HG02571 (cell line): ENCODE data around the gene RAB15.
A peak's percentile ranks its signal among the peaks of the same experiment; 100 is the strongest.

ENCODE experiments used
- ATAC-seq: cut with Tn5 transposase; IDR thresholded peaks from one replicate; pipeline ENCODE4 v1.9.1; 2021; ENCODE audit warnings: mild to moderate bottlenecking, moderate library complexity; ENCODE audit not compliant: unreplicated experiment

RAB15 gene

GRCh38 chr14:64938972-64939816 is 32.9 kb downstream of the RAB15 start:
- ATAC-seq, result no peak

GRCh38 chr14:64937821-64938193 is 34.3 kb downstream of the RAB15 start:
- no peak for ATAC-seq

GRCh38 chr14:64937171-64937820 is 34.8 kb downstream of the RAB15 start:
- ATAC-seq, result no peak

GRCh38 chr14:64935508-64935907 is 36.6 kb downstream of the RAB15 start:
- ATAC-seq, result no peak

- ATAC-seq, result no peak
These were observed 37.7 kb downstream of the RAB15 start for GRCh38 chr14:64934338-64934929.

- ATAC-seq, result no peak
These were observed 39.9 kb downstream of the RAB15 start for GRCh38 chr14:64932231-64932630.

- no peak for ATAC-seq
These were observed 41.0 kb downstream of the RAB15 start for GRCh38 chr14:64931123-64931522.

GRCh38 chr14:64930085-64930843 is 41.9 kb downstream of the RAB15 start:
- ATAC-seq, result no peak

- ATAC-seq, result no peak
These were observed 43.1 kb downstream of the RAB15 start for GRCh38 chr14:64929014-64929359.

- peak; percentile 60 for ATAC-seq
These were observed 43.7 kb downstream of the RAB15 start for GRCh38 chr14:64928239-64929013.

GRCh38 chr14:64927031-64927430 is 45.1 kb downstream of the RAB15 start:
- ATAC-seq, result no peak

GRCh38 chr14:64926398-64926995 is 45.6 kb downstream of the RAB15 start:
- ATAC-seq, result no peak

GRCh38 chr14:64923015-64923414 is 49.1 kb downstream of the RAB15 start:
- no peak for ATAC-seq

- ATAC-seq, result no peak
These were observed 51.7 kb downstream of the RAB15 start for GRCh38 chr14:64920465-64920864.

GRCh38 chr14:64919618-64920017 is 52.5 kb downstream of the RAB15 start:
- no peak for ATAC-seq

- no peak for ATAC-seq
These were observed 52.9 kb downstream of the RAB15 start for GRCh38 chr14:64919215-64919614.

- no peak for ATAC-seq
These were observed 53.9 kb downstream of the RAB15 start for GRCh38 chr14:64918216-64918615.

- ATAC-seq, result no peak
These were observed 56.3 kb downstream of the RAB15 start for GRCh38 chr14:64915797-64916196.

GRCh38 chr14:64915029-64915424 is 57.1 kb downstream of the RAB15 start:
- no peak for ATAC-seq
